CD8-positive, alpha-beta memory T cell (primary cell): ENCODE measurements around the gene NPL. TPM values are rescaled to one million over a fixed set of nuclear protein-coding genes. Genes with fewer than 3 reads are reported as not detected.
A peak's percentile ranks its signal among the peaks of the same experiment; 100 is the strongest.

Experiments
- CTCF ChIA-PET: fragments of 350-600 bp; sonication (Branson Sonifier 250); formaldehyde crosslinking; loops from one replicate; lab custom pipeline; 2021; ENCODE audit warnings: antibody characterized with exemption; lab: Charles Lee
- POLR2A ChIA-PET: fragments of 350-600 bp; sonication (Branson Sonifier 250); formaldehyde crosslinking; loops from one replicate; lab custom pipeline; 2021; ENCODE audit warnings: antibody characterized with exemption; lab: Charles Lee
- DNase-seq, 5 donors: peaks; one replicate each; pipeline versions ENCODE4 v3.0.0 to v3.0.0-alpha.2; 2020 to 2022; ENCODE audit warnings: mixed read lengths in 1 of 5
- H3K27ac ChIP-seq: one replicate; pipeline ENCODE4 v1.7.0; 2013; ENCODE audit warnings: low read depth, mild to moderate bottlenecking, low read length, moderate library complexity
- H3K27me3 ChIP-seq: 2 replicates; pipeline ENCODE4 v1.7.0; 2013; ENCODE audit warnings: low read length, mild to moderate bottlenecking; ENCODE audit not compliant: insufficient read depth, poor library complexity, severe bottlenecking
- H3K36me3 ChIP-seq: 2 replicates; pipeline ENCODE4 v1.7.0; 2013; ENCODE audit warnings: mild to moderate bottlenecking, low read length, moderate library complexity; ENCODE audit not compliant: insufficient read depth
- H3K4me1 ChIP-seq: 2 replicates; pipeline ENCODE4 v1.7.0; 2013; ENCODE audit warnings: mild to moderate bottlenecking, low read length, moderate library complexity; ENCODE audit not compliant: insufficient read depth
- H3K4me3 ChIP-seq: 2 replicates; pipeline ENCODE4 v1.7.0; 2013; ENCODE audit warnings: mild to moderate bottlenecking, low read length
- H3K9me3 ChIP-seq: 2 replicates; pipeline ENCODE4 v1.7.0; 2013; ENCODE audit warnings: mild to moderate bottlenecking, low read length
- H3K27ac Mint-ChIP-seq, 8 donors: one replicate each; pipeline ENCODE4 v1.8.0; 2020 to 2021; ENCODE audit warnings: mixed read lengths in 8 of 8, mild to moderate bottlenecking in 6 of 8, inconsistent platforms in 3 of 8, moderate library complexity in 3 of 8
- H3K27me3 Mint-ChIP-seq, 2 donors: one replicate each; pipeline ENCODE4 v1.8.0; 2020 to 2021; ENCODE audit warnings: mixed read lengths in 2 of 2, mild to moderate bottlenecking in 1 of 2, moderate library complexity in 1 of 2
- H3K36me3 Mint-ChIP-seq, 3 donors: one replicate each; pipeline ENCODE4 v1.8.0; 2020 to 2021; ENCODE audit warnings: mixed read lengths in 3 of 3, inconsistent platforms in 1 of 3, mild to moderate bottlenecking in 1 of 3
- H3K4me1 Mint-ChIP-seq, 3 donors: one replicate each; pipeline ENCODE4 v1.8.0; 2020 to 2021; ENCODE audit warnings: mixed read lengths in 3 of 3, inconsistent platforms in 1 of 3, mild to moderate bottlenecking in 1 of 3
- H3K4me3 Mint-ChIP-seq, 7 donors: one replicate each; pipeline ENCODE4 v1.8.0; 2020 to 2021; ENCODE audit warnings: mixed read lengths in 7 of 7, mild to moderate bottlenecking in 6 of 7, moderate library complexity in 4 of 7, inconsistent platforms in 2 of 7
- H3K9me3 Mint-ChIP-seq, 5 donors: one replicate each; pipeline ENCODE4 v1.8.0; 2020 to 2022; ENCODE audit warnings: mixed read lengths in 5 of 5, mild to moderate bottlenecking in 3 of 5, moderate library complexity in 2 of 5, inconsistent platforms in 1 of 5
- polyA plus RNA-seq: library from polyadenylated mRNA; unstranded; fragments of 300-500 nt; fragmentation: Illumina TruSeq; gene quantifications from one replicate; pipeline ENCODE4 v1.2.3, GENCODE V29; 2021
- total RNA-seq, 2 experiments: library from RNA; stranded (reverse); gene quantifications; one replicate each; pipeline ENCODE4 v1.2.3, GENCODE V29; 2021

The NPL gene
- total and polyA plus RNA-seq, 3 experiments from 2014 or later: 8.5 to 12.3 (median 9.3) TPM

GRCh38 chr1:182794091-182794490, 4.5 kb downstream of the NPL start:
- Mint-ChIP-seq H3K9me3 (no peaks in the 10 kb centered on the region), H3K27me3 (peaks cover 0 to 1% of the 10 kb centered on the region in 2 donors), H3K27ac (no peak overlapping the region), H3K4me1 (peaks cover 7 to 13% (median 8%) of the 10 kb centered on the region in 3 donors), H3K36me3 (peaks cover 4 to 12% (median 5%) of the 10 kb centered on the region in 3 donors), H3K4me3 (peak overlapping the region in 1 of 7 donors; percentile 27)
- Histone ChIP-seq H3K36me3 (no peaks in the 10 kb centered on the region), H3K4me1 (peaks cover 8% of the 10 kb centered on the region), H3K27me3 (no peaks in the 10 kb centered on the region), H3K4me3 (no peak overlapping the region), H3K9me3 (no peaks in the 10 kb centered on the region), H3K27ac (no peak overlapping the region)
- CTCF ChIA-PET: interaction anchor here (1.1 kb wide), 1 partner anchor 46 kb away, joined by 3 read pairs; the partner anchor contains the start of gene DHX9
- POLR2A ChIA-PET: no interaction called here
- DNase-seq: no peak

GRCh38 chr1:182794676-182795201, 5.2 kb downstream of the NPL start:
- no peak overlapping the region for H3K4me3 ChIP-seq
- Mint-ChIP-seq H3K27me3 (peaks cover 0 to 2% of the 10 kb centered on the region in 2 donors), H3K9me3 (no peaks in the 10 kb centered on the region), H3K27ac (no peak overlapping the region), H3K4me1 (peaks cover 5 to 11% (median 6%) of the 10 kb centered on the region in 3 donors), H3K4me3 (no peak overlapping the region), H3K36me3 (peaks cover 4 to 10% (median 5%) of the 10 kb centered on the region in 3 donors)
- CTCF ChIA-PET: no interaction called here
- H3K9me3 ChIP-seq: no peaks in the 10 kb centered on the region
- peaks cover 7% of the 10 kb centered on the region for H3K4me1 ChIP-seq
- DNase-seq: no peak
- H3K27ac ChIP-seq: no peak overlapping the region
- H3K27me3 ChIP-seq: no peaks in the 10 kb centered on the region
- H3K36me3 ChIP-seq: no peaks in the 10 kb centered on the region
- POLR2A ChIA-PET: no interaction called here

- no peak overlapping the region for H3K27ac ChIP-seq
- no peak overlapping the region for H3K27ac Mint-ChIP-seq
- POLR2A ChIA-PET: no interaction called here
- H3K27me3 Mint-ChIP-seq: peaks cover 0 to 2% of the 10 kb centered on the region in 2 donors
- H3K4me1 Mint-ChIP-seq: peaks cover 0 to 6% (median 0%) of the 10 kb centered on the region in 3 donors
- H3K36me3 Mint-ChIP-seq: peaks cover 4 to 10% (median 5%) of the 10 kb centered on the region in 3 donors
- no peaks in the 10 kb centered on the region for H3K9me3 ChIP-seq
- no peaks in the 10 kb centered on the region for H3K4me1 ChIP-seq
- no peak overlapping the region for H3K4me3 Mint-ChIP-seq
- H3K4me3 ChIP-seq: no peak overlapping the region
- no peaks in the 10 kb centered on the region for H3K36me3 ChIP-seq
- DNase-seq: no peak
- no peaks in the 10 kb centered on the region for H3K27me3 ChIP-seq
- CTCF ChIA-PET: interaction anchor here (0.9 to 1.3 kb wide), 3 partner anchors 9 to 200 kb away, joined by 3 to 4 read pairs (median 3); partner anchors contain the start of gene RGS16
- H3K9me3 Mint-ChIP-seq: no peaks in the 10 kb centered on the region
Observed at GRCh38 chr1:182795563-182796228, 6.1 kb downstream of the NPL start.

- peaks cover 0 to 2% of the 10 kb centered on the region in 2 donors for H3K27me3 Mint-ChIP-seq
- POLR2A ChIA-PET: no interaction called here
- no peak overlapping the region for H3K4me3 Mint-ChIP-seq
- H3K4me1 ChIP-seq: no peaks in the 10 kb centered on the region
- no peak for DNase-seq
- no peaks in the 10 kb centered on the region for H3K4me1 Mint-ChIP-seq
- peaks cover 16 to 33% (median 20%) of the 10 kb centered on the region in 3 donors for H3K36me3 Mint-ChIP-seq
- H3K27ac Mint-ChIP-seq: no peak overlapping the region
- no peaks in the 10 kb centered on the region for H3K9me3 ChIP-seq
- no peaks in the 10 kb centered on the region for H3K27me3 ChIP-seq
- no peak overlapping the region for H3K27ac ChIP-seq
- H3K36me3 ChIP-seq: no peaks in the 10 kb centered on the region
- H3K4me3 ChIP-seq: no peak overlapping the region
- CTCF ChIA-PET: no interaction called here
- H3K9me3 Mint-ChIP-seq: no peaks in the 10 kb centered on the region
Observed at GRCh38 chr1:182802006-182802803, 12.6 kb downstream of the NPL start.

GRCh38 chr1:182803846-182804245, 14.3 kb downstream of the NPL start:
- ChIA-PET CTCF (no interaction called here), POLR2A (no interaction called here)
- no peaks in the 10 kb centered on the region for H3K9me3 Mint-ChIP-seq
- H3K4me1 Mint-ChIP-seq: no peaks in the 10 kb centered on the region
- Histone ChIP-seq H3K4me3 (no peak overlapping the region), H3K27me3 (no peaks in the 10 kb centered on the region), H3K9me3 (no peaks in the 10 kb centered on the region), H3K4me1 (no peaks in the 10 kb centered on the region), H3K36me3 (no peaks in the 10 kb centered on the region), H3K27ac (no peak overlapping the region)
- DNase-seq: no peak
- peaks cover 16 to 36% (median 18%) of the 10 kb centered on the region in 3 donors for H3K36me3 Mint-ChIP-seq
- H3K27ac Mint-ChIP-seq: no peak overlapping the region
- no peak overlapping the region for H3K4me3 Mint-ChIP-seq
- peaks cover 0 to 2% of the 10 kb centered on the region in 2 donors for H3K27me3 Mint-ChIP-seq

- no peak overlapping the region for H3K4me3 Mint-ChIP-seq
- no peaks in the 10 kb centered on the region for H3K4me1 ChIP-seq
- H3K9me3 Mint-ChIP-seq: no peaks in the 10 kb centered on the region
- peak overlapping the region in 2 of 8 donors; percentile 55 to 90 for H3K27ac Mint-ChIP-seq
- peaks cover 16 to 36% (median 18%) of the 10 kb centered on the region in 3 donors for H3K36me3 Mint-ChIP-seq
- H3K4me1 Mint-ChIP-seq: no peaks in the 10 kb centered on the region
- H3K27me3 ChIP-seq: no peaks in the 10 kb centered on the region
- ChIA-PET POLR2A (no interaction called here), CTCF (no interaction called here)
- no peaks in the 10 kb centered on the region for H3K27me3 Mint-ChIP-seq
- H3K36me3 ChIP-seq: no peaks in the 10 kb centered on the region
- no peak for DNase-seq
- no peak overlapping the region for H3K4me3 ChIP-seq
- no peak overlapping the region for H3K27ac ChIP-seq
- H3K9me3 ChIP-seq: no peaks in the 10 kb centered on the region
Observed at GRCh38 chr1:182806015-182806678, 16.6 kb downstream of the NPL start.

GRCh38 chr1:182807907-182808306, 18.3 kb downstream of the NPL start:
- H3K36me3 ChIP-seq: no peaks in the 10 kb centered on the region
- no peaks in the 10 kb centered on the region for H3K9me3 Mint-ChIP-seq
- no peak overlapping the region for H3K4me3 Mint-ChIP-seq
- no peaks in the 10 kb centered on the region for H3K27me3 ChIP-seq
- no peak overlapping the region for H3K4me3 ChIP-seq
- POLR2A ChIA-PET: no interaction called here
- H3K4me1 Mint-ChIP-seq: no peaks in the 10 kb centered on the region
- CTCF ChIA-PET: no interaction called here
- H3K27ac Mint-ChIP-seq: no peak overlapping the region
- DNase-seq: no peak
- peaks cover 16 to 42% (median 20%) of the 10 kb centered on the region in 3 donors for H3K36me3 Mint-ChIP-seq
- no peaks in the 10 kb centered on the region for H3K4me1 ChIP-seq
- no peak overlapping the region for H3K27ac ChIP-seq
- H3K9me3 ChIP-seq: no peaks in the 10 kb centered on the region
- no peaks in the 10 kb centered on the region for H3K27me3 Mint-ChIP-seq
